ENCODE data around the gene SMYD3.

- TF ChIP-seq CTCF (tag by site-specific recombination; IDR thresholded peaks at IDR 0.05), result no peak
- no peak for TF ChIP-seq ZNF24 (tag by site-specific recombination; IDR thresholded peaks at IDR 0.05)
- TF ChIP-seq ZBTB21 (tag by site-specific recombination; IDR thresholded peaks at IDR 0.05), result no peak
- no peak for TF ChIP-seq RBAK (tag by site-specific recombination; IDR thresholded peaks at IDR 0.05)
- no peak for TF ChIP-seq GLI4 (tag by site-specific recombination; IDR thresholded peaks at IDR 0.05)
- TF ChIP-seq SP2 (tag by site-specific recombination; IDR thresholded peaks at IDR 0.05), result no peak
- no peak for TF ChIP-seq ZNF660 (tag by site-specific recombination; IDR thresholded peaks at IDR 0.05)
- TF ChIP-seq ZBTB10 (tag by site-specific recombination; IDR thresholded peaks at IDR 0.05), result no peak
- no peak for TF ChIP-seq REST (tag by site-specific recombination; IDR thresholded peaks at IDR 0.05)
- TF ChIP-seq TCF7L2 (IDR thresholded peaks at IDR 0.05; ENCODE audit: borderline replicate concordance, low read depth, low read length), result no peak
- TF ChIP-seq YY1 (tag by site-specific recombination; IDR thresholded peaks at IDR 0.05), result no peak
- no peak for TF ChIP-seq ZSCAN5A (tag by site-specific recombination; IDR thresholded peaks at IDR 0.05)
- TF ChIP-seq GLI2 (tag by site-specific recombination; IDR thresholded peaks at IDR 0.05; ENCODE audit: borderline replicate concordance, low read depth), result no peak
These were observed 204.3 kb downstream of the SMYD3 start for GRCh38 chr1:246302711-246303317.
